H1 (cell line): ENCODE measurements around the gene AKAP7. TPM values are rescaled to one million over a fixed set of nuclear protein-coding genes. Genes with fewer than 3 reads are reported as not detected.

ENCODE experiments used
- CTCF ChIA-PET: fragments of 300-600 bp; sonication (Branson Sonifier 250); formaldehyde crosslinking; loops from one replicate; lab custom pipeline; 2021; ENCODE audit not compliant: partially characterized antibody; lab: Charles Lee
- POLR2A ChIA-PET: fragments of 300-600 bp; sonication (Branson Sonifier 250); formaldehyde crosslinking; loops from one replicate; lab custom pipeline; 2021; ENCODE audit warnings: inconsistent platforms; ENCODE audit not compliant: partially characterized antibody; lab: Charles Lee
- DNase-seq, 2 experiments: peaks; one replicate each; pipeline versions ENCODE4 v3.0.0 to v3.0.0-alpha.2; 2010 to 2022; ENCODE audit warnings: low spot score in 2 of 2, low read depth in 1 of 2, mixed read lengths in 1 of 2
- FAIRE-seq: peaks from 2 replicates; lab custom pipeline; 2011; peaks lifted over from hg19 to GRCh38; lab: Jason Lieb, UNC
- H2AFZ ChIP-seq: 2 replicates; pipeline ENCODE4 v1.8.1; 2012; ENCODE audit warnings: low read length, inconsistent platforms
- H2AK5ac ChIP-seq: 2 replicates; pipeline ENCODE4 v1.6.1; 2013; ENCODE audit warnings: low read depth, low read length
- H2BK120ac ChIP-seq: replicated peaks from 2 replicates; pipeline ENCODE3; 2013; ENCODE audit warnings: low read depth, low read length, inconsistent platforms
- H2BK12ac ChIP-seq: 2 replicates; pipeline ENCODE4 v1.6.1; 2013; ENCODE audit warnings: low read depth, low read length
- H2BK15ac ChIP-seq: 2 replicates; pipeline ENCODE4 v1.6.1; 2013; ENCODE audit warnings: low read length
- H2BK20ac ChIP-seq: 2 replicates; pipeline ENCODE4 v1.6.1; 2013; ENCODE audit warnings: low read length
- H2BK5ac ChIP-seq: 2 replicates; pipeline ENCODE4 v1.6.1; 2013; ENCODE audit warnings: low read depth, low read length
- H3K14ac ChIP-seq: 2 replicates; pipeline ENCODE4 v1.6.1; 2013; ENCODE audit warnings: inconsistent platforms; ENCODE audit not compliant: insufficient read length
- H3K18ac ChIP-seq: 2 replicates; pipeline ENCODE4 v1.6.1; 2013; ENCODE audit warnings: low read length; ENCODE audit errors: extremely low read depth
- H3K23ac ChIP-seq: 2 replicates; pipeline ENCODE4 v1.6.1; 2013; ENCODE audit warnings: inconsistent platforms; ENCODE audit not compliant: insufficient read length
- H3K23me2 ChIP-seq: 2 replicates; pipeline ENCODE4 v1.6.1; 2013; ENCODE audit warnings: low read depth, low read length
- H3K27ac ChIP-seq: 2 replicates; pipeline ENCODE4 v1.6.1; 2011; ENCODE audit warnings: low read depth, low read length, inconsistent platforms
- H3K27me3 ChIP-seq, 4 experiments: replicated peaks in 1 of 4; 1 replicate in 1 of 4; 2 replicates in 3 of 4; pipeline versions ENCODE4 v1.6.1 to v1.8.1; 2011 to 2013; ENCODE audit warnings: low read length in 3 of 4, mild to moderate bottlenecking in 3 of 4, inconsistent platforms in 2 of 4, mixed read lengths in 2 of 4, moderate library complexity in 1 of 4; ENCODE audit not compliant: control insufficient read depth in 3 of 4, insufficient read depth in 3 of 4; ENCODE audit errors: extremely low read depth in 1 of 4
- H3K36me3 ChIP-seq, 4 experiments: 2 replicates each; pipeline versions ENCODE4 v1.6.1 to v1.8.1; 2011 to 2013; ENCODE audit warnings: mild to moderate bottlenecking in 4 of 4, low read length in 3 of 4, moderate library complexity in 2 of 4, control low read depth in 1 of 4, inconsistent platforms in 1 of 4; ENCODE audit not compliant: insufficient read depth in 4 of 4, control insufficient read depth in 2 of 4
- H3K4ac ChIP-seq: replicated peaks from 2 replicates; pipeline ENCODE3; 2013; ENCODE audit warnings: low read length, low read depth, mixed read lengths, inconsistent platforms; ENCODE audit not compliant: insufficient read length
- H3K4me1 ChIP-seq, 4 experiments: replicated peaks in 1 of 4; 1 replicate in 1 of 4; 2 replicates in 3 of 4; pipeline versions ENCODE4 v1.6.1 to v1.8.1; 2011 to 2013; ENCODE audit warnings: low read length in 3 of 4, inconsistent platforms in 2 of 4, mixed read lengths in 1 of 4; ENCODE audit not compliant: insufficient read depth in 4 of 4, control insufficient read depth in 3 of 4
- H3K4me2 ChIP-seq, 2 experiments: 2 replicates each; pipeline versions ENCODE4 v1.6.1 to v1.8.1; 2011 to 2013; ENCODE audit warnings: low read depth in 2 of 2, low read length in 2 of 2, control low read depth in 1 of 2, inconsistent platforms in 1 of 2, mild to moderate bottlenecking in 1 of 2; ENCODE audit not compliant: insufficient read depth in 1 of 2
- H3K4me3 ChIP-seq, 4 experiments: fragments of 200-600, 300-600 bp in 1 of 4; sonication (generic), shearing (Covaris generic), sonication (Bioruptor Twin) in 1 of 4; 2 replicates each; pipeline versions ENCODE4 v1.5.1 to v1.8.1; 2011 to 2016; ENCODE audit warnings: low read length in 4 of 4, low read depth in 3 of 4, control low read depth in 2 of 4, inconsistent platforms in 2 of 4, mild to moderate bottlenecking in 2 of 4, mixed read lengths in 1 of 4, moderate library complexity in 1 of 4; ENCODE audit not compliant: insufficient read depth in 2 of 4; ENCODE audit errors: extremely low read depth in 1 of 4
- H3K56ac ChIP-seq: replicated peaks from 2 replicates; pipeline ENCODE3; 2013; ENCODE audit warnings: low read depth, mild to moderate bottlenecking, mixed read lengths, low read length, inconsistent platforms; ENCODE audit not compliant: insufficient read length
- H3K79me1 ChIP-seq: 2 replicates; pipeline ENCODE4 v1.6.1; 2013; ENCODE audit warnings: low read depth, low read length, control low read depth
- H3K79me2 ChIP-seq, 2 experiments: 2 replicates each; pipeline versions ENCODE4 v1.6.1 to v1.8.1; 2012 to 2013; ENCODE audit warnings: low read length in 2 of 2, mild to moderate bottlenecking in 2 of 2, inconsistent platforms in 1 of 2; ENCODE audit not compliant: insufficient read depth in 2 of 2, control insufficient read depth in 1 of 2
- H3K9ac ChIP-seq, 4 experiments: replicated peaks in 1 of 4; 1 replicate in 1 of 4; 2 replicates in 3 of 4; pipeline versions ENCODE4 v1.6.1 to v1.8.1; 2011 to 2013; ENCODE audit warnings: low read depth in 3 of 4, low read length in 3 of 4, control low read depth in 2 of 4, mild to moderate bottlenecking in 2 of 4, moderate library complexity in 2 of 4, inconsistent platforms in 1 of 4; ENCODE audit errors: extremely low read depth in 1 of 4
- H3K9me3 ChIP-seq, 2 experiments: 2 replicates each; pipeline versions ENCODE4 v1.6.1 to v1.8.1; 2012 to 2013; ENCODE audit warnings: mild to moderate bottlenecking in 2 of 2, moderate library complexity in 2 of 2, control low read depth in 1 of 2, inconsistent platforms in 1 of 2, low read depth in 1 of 2, low read length in 1 of 2, mixed read lengths in 1 of 2; ENCODE audit not compliant: insufficient read depth in 2 of 2
- H4K20me1 ChIP-seq, 2 experiments: replicated peaks in 1 of 2; 2 replicates each; pipeline versions ENCODE3 to v1.8.1; 2011 to 2013; ENCODE audit warnings: inconsistent platforms in 2 of 2, low read length in 2 of 2, mild to moderate bottlenecking in 1 of 2; ENCODE audit not compliant: insufficient read depth in 2 of 2, control insufficient read depth in 1 of 2
- H4K5ac ChIP-seq: 2 replicates; pipeline ENCODE4 v1.6.1; 2013; ENCODE audit warnings: low read length, low read depth, mixed read lengths, inconsistent platforms; ENCODE audit not compliant: insufficient read length
- H4K8ac ChIP-seq: 2 replicates; pipeline ENCODE4 v1.8.0; 2013; ENCODE audit warnings: mild to moderate bottlenecking, moderate library complexity, low read length, inconsistent platforms; ENCODE audit not compliant: insufficient read depth; ENCODE audit errors: extremely low read depth
- H4K91ac ChIP-seq: replicated peaks from 2 replicates; pipeline ENCODE3; 2013; ENCODE audit warnings: low read length, mixed read lengths, inconsistent platforms; ENCODE audit not compliant: insufficient read length
- EP300 ChIP-seq, 2 experiments: IDR thresholded peaks; 1 replicate in 1 of 2; 2 replicates in 1 of 2; pipeline ENCODE4 v1.6.1; 2011 to 2012; ENCODE audit warnings: low read depth in 2 of 2, low read length in 2 of 2, mild to moderate bottlenecking in 2 of 2, borderline replicate concordance in 1 of 2, inconsistent platforms in 1 of 2, moderate library complexity in 1 of 2
- GTF2F1 ChIP-seq: IDR thresholded peaks from 2 replicates; pipeline ENCODE4 v1.6.1; 2012; ENCODE audit warnings: low read depth, low read length, improper control_type of control experiment, borderline replicate concordance
- MAFK ChIP-seq: IDR thresholded peaks from 2 replicates; pipeline ENCODE4 v1.6.1; 2012; ENCODE audit warnings: low read depth, mild to moderate bottlenecking, improper control_type of control experiment, low read length
- MAX ChIP-seq: IDR thresholded peaks from 2 replicates; pipeline ENCODE4 v1.6.1; 2012; ENCODE audit warnings: inconsistent platforms
- POLR2A ChIP-seq, 2 experiments: IDR thresholded peaks; 1 replicate in 1 of 2; 2 replicates in 1 of 2; pipeline ENCODE4 v1.6.1; 2011; ENCODE audit warnings: low read depth in 2 of 2, low read length in 2 of 2, mild to moderate bottlenecking in 2 of 2; ENCODE audit errors: control extremely low read depth in 1 of 2
- POU5F1 ChIP-seq: IDR thresholded peaks from 2 replicates; pipeline ENCODE4 v1.6.1; 2011; ENCODE audit warnings: low read depth, mild to moderate bottlenecking, low read length, moderate library complexity
- RNF2 ChIP-seq: fragments of 200-900, 300-1000 bp; sonication (generic); IDR thresholded peaks from 2 replicates; pipeline ENCODE4 v1.7.1; 2016; ENCODE audit warnings: borderline replicate concordance, low read depth, mild to moderate bottlenecking, antibody characterized with exemption, low read length; ENCODE audit not compliant: poor library complexity, severe bottlenecking; ENCODE audit errors: missing control alignments
- SAP30 ChIP-seq: fragments of 300-600 bp; sonication (generic); IDR thresholded peaks from 2 replicates; pipeline ENCODE4 v1.7.1; 2012; ENCODE audit warnings: low read length, moderate library complexity, mild to moderate bottlenecking, inconsistent platforms; ENCODE audit not compliant: insufficient read depth, insufficient replicate concordance
- SP2 ChIP-seq: IDR thresholded peaks from 2 replicates; pipeline ENCODE4 v1.6.1; 2012; ENCODE audit warnings: mild to moderate bottlenecking, low read length, inconsistent platforms
- TBP ChIP-seq: IDR thresholded peaks from 2 replicates; pipeline ENCODE4 v1.6.1; 2011; ENCODE audit warnings: low read depth, low read length, improper control_type of control experiment
- TEAD4 ChIP-seq: IDR thresholded peaks from 2 replicates; pipeline ENCODE4 v1.6.1; 2012; ENCODE audit warnings: low read depth, low read length, inconsistent platforms, mixed read lengths
- YY1 ChIP-seq: IDR thresholded peaks from 2 replicates; pipeline ENCODE4 v1.6.1; 2011; ENCODE audit warnings: low read depth, mild to moderate bottlenecking, low read length
- WGBS, 2 experiments: shearing (Covaris generic) in 1 of 2; methylation state at CpG; one replicate each; pipeline versions ENCODE4 v1.1.6 to v1.1.7; 2013 to 2015; ENCODE audit warnings: low lambda C conversion rate in 2 of 2, mixed read lengths in 2 of 2, inconsistent platforms in 1 of 2, low coverage in 1 of 2, missing lambda C conversion rate in 1 of 2; ENCODE audit not compliant: insufficient replicate concordance in 2 of 2, insufficient coverage in 1 of 2, insufficient read length in 1 of 2; ENCODE audit errors: extremely low coverage in 1 of 2, missing lambda C conversion rate in 1 of 2; 5-methylcytosine and 5-hydroxymethylcytosine counted together
- polyA plus RNA-seq, 7 experiments: library from polyadenylated mRNA; depleted of rRNA in 3 of 7; stranded (reverse) in 5 of 7; unstranded in 2 of 7; fragments of >200 nt in 5 of 7; fragments of 200-250 nt in 2 of 7; gene quantifications; 1 replicate in 5 of 7; 2 replicates in 1 of 7; 4 replicates in 1 of 7; pipeline versions ENCODE4 v1.2.1 to v1.2.3, GENCODE V29; 2011 to 2013; ENCODE audit warnings: missing spikeins in 2 of 7, mixed read lengths in 2 of 7
- total RNA-seq: library from RNA; stranded (reverse); fragmentation: NEBNext Ultra II Directional; extraction: Animal tissue kit (Norgen Biotek cat#: 25700); gene quantifications from 2 replicates; pipeline ENCODE4 v1.2.1, GENCODE V29; 2021
- TF ChIP-seq, protein P1 (sequence below): IDR thresholded peaks from 2 replicates; pipeline ENCODE4 v1.6.1; 2011; ENCODE audit warnings: low read length, improper control_type of control experiment

Gene AKAP7
- total and polyA plus RNA-seq, 2 of the 8 experiments (the other 6 are each of a cell fraction or from before 2014, with no cell fraction given) = 4.7 to 16.9 TPM

GRCh38 chr6:131250936-131251335 lies 115.7 kb downstream of the AKAP7 start:
- TF ChIP-seq SP2 (no peak), GTF2F1 (no peak), SAP30 (no peak), RNF2 (no peak), MAFK (no peak), POLR2A (IDR thresholded peaks at IDR 0.05; ENCODE audit: control extremely low read depth in 1 of 2, low read depth in 2 of 2, low read length in 2 of 2) (no peak), POU5F1 (no peak), YY1 (no peak), MAX (no peak), TBP (no peak), EP300 (IDR thresholded peaks at IDR 0.05; ENCODE audit: borderline replicate concordance in 1 of 2, low read depth in 2 of 2, low read length in 2 of 2) (no peak), TEAD4 (no peak)
- TF ChIP-seq, protein P1, sequence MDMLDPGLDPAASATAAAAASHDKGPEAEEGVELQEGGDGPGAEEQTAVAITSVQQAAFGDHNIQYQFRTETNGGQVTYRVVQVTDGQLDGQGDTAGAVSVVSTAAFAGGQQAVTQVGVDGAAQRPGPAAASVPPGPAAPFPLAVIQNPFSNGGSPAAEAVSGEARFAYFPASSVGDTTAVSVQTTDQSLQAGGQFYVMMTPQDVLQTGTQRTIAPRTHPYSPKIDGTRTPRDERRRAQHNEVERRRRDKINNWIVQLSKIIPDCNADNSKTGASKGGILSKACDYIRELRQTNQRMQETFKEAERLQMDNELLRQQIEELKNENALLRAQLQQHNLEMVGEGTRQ = no peak
- WGBS, 2 experiments = 57% methylated on average over 3 of the region's 3 CpGs; no CpG with 5 or more reads in 1 of the 2 experiments
- no peak overlapping the region for H2BK5ac ChIP-seq
- no peak overlapping the region for H2BK120ac ChIP-seq
- no peak overlapping the region for H2BK20ac ChIP-seq
- no peak overlapping the region for H2AK5ac ChIP-seq
- H3K23me2 ChIP-seq = no peaks in the 10 kb centered on the region
- no peak overlapping the region for H2BK12ac ChIP-seq
- no peak overlapping the region for H3K18ac ChIP-seq
- H4K5ac ChIP-seq = no peak overlapping the region
- no peaks in the 10 kb centered on the region for H3K9me3 ChIP-seq
- no peak overlapping the region for H2AFZ ChIP-seq
- H4K20me1 ChIP-seq = no peaks in the 10 kb centered on the region
- ChIA-PET CTCF (interaction anchor here (1.6 kb wide), 1 partner anchor 11 kb away, joined by 4 read pairs; no protein-coding TSS in a partner anchor), POLR2A (interaction anchor here (0.9 kb wide), 1 partner anchor 8 kb away, joined by 3 read pairs; no protein-coding TSS in a partner anchor)
- H3K36me3 ChIP-seq = no peaks in the 10 kb centered on the region
- no peak overlapping the region for H4K91ac ChIP-seq
- no peak for DNase-seq
- no peak overlapping the region for H3K27ac ChIP-seq
- H3K14ac ChIP-seq = no peak overlapping the region
- H3K79me2 ChIP-seq = peaks cover 0 to 4% of the 10 kb centered on the region in 2 experiments; a peak in 1 of 4 replicates
- H3K23ac ChIP-seq = no peak overlapping the region
- peaks cover 0 to 11% (median 10%) of the 10 kb centered on the region in 4 experiments; a peak in 3 of 7 replicates for H3K4me1 ChIP-seq
- peak overlapping the region; percentile 49 to 66 for H3K4me2 ChIP-seq
- no peak overlapping the region for H4K8ac ChIP-seq
- no peak overlapping the region for H2BK15ac ChIP-seq
- FAIRE-seq = no peak
- peak overlapping the region in 2 of 4 experiments; percentile 13 to 58; a peak in 4 of 8 replicates for H3K4me3 ChIP-seq
- H3K9ac ChIP-seq = no peak overlapping the region
- no peak overlapping the region for H3K56ac ChIP-seq
- no peaks in the 10 kb centered on the region for H3K27me3 ChIP-seq
- no peaks in the 10 kb centered on the region for H3K79me1 ChIP-seq
- H3K4ac ChIP-seq = no peak overlapping the region
